Fibroblast of lung (primary cell): Measurements from ENCODE around the gene TMEM209. TPM values are rescaled to one million over a fixed set of nuclear protein-coding genes. Genes with fewer than 3 reads are reported as not detected.
A peak's percentile ranks its signal among the peaks of the same experiment; 100 is the strongest.

Experiments
- DNase-seq, 2 donors: peaks; one replicate each; pipeline versions ENCODE4 v3.0.0 to v3.0.0-alpha.2; 2010; ENCODE audit warnings: low read depth in 2 of 2
- H2AFZ ChIP-seq: 2 replicates; pipeline ENCODE4 v1.5.1; 2012; ENCODE audit warnings: low read length, control low read depth, inconsistent platforms
- H3K27ac ChIP-seq: 2 replicates; pipeline ENCODE4 v1.5.1; 2011; ENCODE audit warnings: low read length, control low read depth; ENCODE audit not compliant: insufficient read depth
- H3K27me3 ChIP-seq: 2 replicates; pipeline ENCODE4 v1.5.1; 2011; ENCODE audit warnings: mild to moderate bottlenecking, low read length; ENCODE audit not compliant: control insufficient read depth, insufficient read depth
- H3K36me3 ChIP-seq: 2 replicates; pipeline ENCODE4 v1.5.1; 2011; ENCODE audit warnings: low read length; ENCODE audit not compliant: control insufficient read depth, insufficient read depth
- H3K4me1 ChIP-seq: 2 replicates; pipeline ENCODE4 v1.5.1; 2011; ENCODE audit warnings: low read length; ENCODE audit not compliant: control insufficient read depth, insufficient read depth; ENCODE audit errors: extremely low read depth
- H3K4me2 ChIP-seq: 2 replicates; pipeline ENCODE4 v1.5.1; 2011; ENCODE audit warnings: low read length, control low read depth; ENCODE audit not compliant: insufficient read depth; ENCODE audit errors: extremely low read depth
- H3K4me3 ChIP-seq, 4 experiments: fragments of 200-600 bp in 1 of 4; sonication (generic) in 1 of 4; replicated peaks in 1 of 4; 2 replicates each; pipeline ENCODE4 v1.5.1; 2011 to 2016; ENCODE audit warnings: low read length in 4 of 4, low read depth in 3 of 4, mild to moderate bottlenecking in 3 of 4, control low read depth in 2 of 4, inconsistent platforms in 1 of 4, mixed read lengths in 1 of 4; ENCODE audit not compliant: insufficient read depth in 1 of 4; ENCODE audit errors: control extremely low read depth in 1 of 4
- H3K79me2 ChIP-seq: 2 replicates; pipeline ENCODE4 v1.5.1; 2012; ENCODE audit warnings: mild to moderate bottlenecking, low read length, inconsistent platforms; ENCODE audit not compliant: control insufficient read depth, insufficient read depth
- H3K9ac ChIP-seq: 2 replicates; pipeline ENCODE4 v1.5.1; 2011; ENCODE audit warnings: mild to moderate bottlenecking, low read length, control low read depth; ENCODE audit not compliant: insufficient read depth
- H3K9me3 ChIP-seq: 2 replicates; pipeline ENCODE4 v1.5.1; 2012; ENCODE audit warnings: low read depth, low read length; ENCODE audit not compliant: control insufficient read depth, insufficient read depth
- H4K20me1 ChIP-seq: 2 replicates; pipeline ENCODE4 v1.5.1; 2011; ENCODE audit warnings: low read length; ENCODE audit not compliant: control insufficient read depth, insufficient read depth; ENCODE audit errors: extremely low read depth
- EZH2 ChIP-seq: IDR thresholded peaks from 2 replicates; pipeline ENCODE4 v1.5.1; 2012; ENCODE audit warnings: low read length, control low read depth, mild to moderate bottlenecking; ENCODE audit errors: missing control alignments
- polyA plus RNA-seq, 2 donors: library from polyadenylated mRNA; depleted of rRNA in 1 of 2; stranded (reverse) in 1 of 2; unstranded in 1 of 2; fragments of >200 nt; gene quantifications; 2 replicates each; pipeline ENCODE4 v1.2.1, GENCODE V29; 2011 to 2012; ENCODE audit warnings: missing spikeins in 1 of 2
- total RNA-seq: library from RNA; depleted of rRNA; stranded (reverse); fragments of >200 nt; gene quantifications from 2 replicates; pipeline ENCODE4 v1.2.1, GENCODE V29; 2014
- TF ChIP-seq, protein P1 (sequence below), 2 donors: IDR thresholded peaks in 1 of 2; conservative IDR thresholded peaks in 1 of 2; 1 replicate in 1 of 2; 2 replicates in 1 of 2; pipeline ENCODE4 v1.5.1; 2011 to 2012; ENCODE audit warnings: low read length in 2 of 2, control low read depth in 1 of 2, inconsistent platforms in 1 of 2, low read depth in 1 of 2, mild to moderate bottlenecking in 1 of 2

TMEM209 gene
- total and polyA plus RNA-seq, 2 donors (not counting 1 experiment from before 2014, with no cell fraction given) = 9.7 to 15.1 TPM

- no peaks in the 10 kb centered on the region for H3K79me2 ChIP-seq
- TF ChIP-seq, protein P1, sequence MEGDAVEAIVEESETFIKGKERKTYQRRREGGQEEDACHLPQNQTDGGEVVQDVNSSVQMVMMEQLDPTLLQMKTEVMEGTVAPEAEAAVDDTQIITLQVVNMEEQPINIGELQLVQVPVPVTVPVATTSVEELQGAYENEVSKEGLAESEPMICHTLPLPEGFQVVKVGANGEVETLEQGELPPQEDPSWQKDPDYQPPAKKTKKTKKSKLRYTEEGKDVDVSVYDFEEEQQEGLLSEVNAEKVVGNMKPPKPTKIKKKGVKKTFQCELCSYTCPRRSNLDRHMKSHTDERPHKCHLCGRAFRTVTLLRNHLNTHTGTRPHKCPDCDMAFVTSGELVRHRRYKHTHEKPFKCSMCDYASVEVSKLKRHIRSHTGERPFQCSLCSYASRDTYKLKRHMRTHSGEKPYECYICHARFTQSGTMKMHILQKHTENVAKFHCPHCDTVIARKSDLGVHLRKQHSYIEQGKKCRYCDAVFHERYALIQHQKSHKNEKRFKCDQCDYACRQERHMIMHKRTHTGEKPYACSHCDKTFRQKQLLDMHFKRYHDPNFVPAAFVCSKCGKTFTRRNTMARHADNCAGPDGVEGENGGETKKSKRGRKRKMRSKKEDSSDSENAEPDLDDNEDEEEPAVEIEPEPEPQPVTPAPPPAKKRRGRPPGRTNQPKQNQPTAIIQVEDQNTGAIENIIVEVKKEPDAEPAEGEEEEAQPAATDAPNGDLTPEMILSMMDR (conservative IDR thresholded peaks at IDR 0.05 in 1 of 2, IDR thresholded peaks at IDR 0.05 in 1 of 2; ENCODE audit: low read depth in 1 of 2, low read length in 2 of 2) = no peak
- TF ChIP-seq EZH2 = no peak
- H3K27me3 ChIP-seq = no peaks in the 10 kb centered on the region
- H3K27ac ChIP-seq = no peak overlapping the region
- H3K9me3 ChIP-seq = no peaks in the 10 kb centered on the region
- H3K4me3 ChIP-seq = no peak overlapping the region
- DNase-seq = no peak
- no peak overlapping the region for H3K4me2 ChIP-seq
- no peaks in the 10 kb centered on the region for H4K20me1 ChIP-seq
- H3K4me1 ChIP-seq = no peaks in the 10 kb centered on the region
- no peaks in the 10 kb centered on the region for H3K36me3 ChIP-seq
- no peak overlapping the region for H3K9ac ChIP-seq
- no peak overlapping the region for H2AFZ ChIP-seq
These were observed 51.8 kb downstream of the TMEM209 start for GRCh38 chr7:130153211-130153908.

DNA sequence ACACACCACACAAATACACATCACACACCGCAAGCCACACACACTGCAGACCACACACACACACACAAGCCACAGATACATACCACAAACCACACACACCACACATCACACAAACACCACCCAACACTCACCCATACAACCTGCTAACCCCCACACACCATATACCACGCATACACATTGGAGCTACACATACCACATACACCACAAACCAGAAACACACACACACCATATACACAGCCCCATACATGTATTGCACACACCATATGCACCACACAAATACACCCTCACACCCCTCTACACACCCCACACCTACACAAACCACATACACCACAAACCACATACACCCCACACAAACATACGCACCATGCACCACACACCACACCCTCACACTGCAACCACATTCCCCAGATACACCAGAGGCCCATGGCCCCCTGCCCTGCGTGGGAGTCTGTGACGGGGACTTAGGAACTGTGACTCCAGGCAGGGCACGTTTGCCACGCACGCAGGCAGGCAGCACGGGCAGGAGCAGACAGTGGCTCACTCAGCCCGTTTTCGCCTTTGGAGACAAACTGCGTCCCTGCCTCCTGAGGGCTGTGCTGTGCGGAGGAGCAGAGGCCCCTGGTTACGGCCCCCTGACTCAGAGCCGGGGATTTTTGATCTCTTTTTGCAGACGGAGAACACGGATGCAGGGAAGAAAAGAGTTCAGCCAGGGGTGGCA, 52.6 kb downstream of the TMEM209 start:
- Histone ChIP-seq H3K27ac (no peak overlapping the region), H3K9me3 (no peaks in the 10 kb centered on the region), H3K4me2 (no peak overlapping the region), H3K4me3 (no peak overlapping the region), H2AFZ (no peak overlapping the region), H3K4me1 (no peaks in the 10 kb centered on the region), H3K36me3 (no peaks in the 10 kb centered on the region), H3K27me3 (no peaks in the 10 kb centered on the region), H4K20me1 (no peaks in the 10 kb centered on the region), H3K9ac (no peak overlapping the region), H3K79me2 (no peaks in the 10 kb centered on the region)
- peak in 1 of 2 donors; percentile 61 for DNase-seq
- TF ChIP-seq, protein P1 (conservative IDR thresholded peaks at IDR 0.05 in 1 of 2, IDR thresholded peaks at IDR 0.05 in 1 of 2; ENCODE audit: low read depth in 1 of 2, low read length in 2 of 2) = no peak
- no peak for TF ChIP-seq EZH2

- Histone ChIP-seq H3K36me3 (no peaks in the 10 kb centered on the region), H3K9ac (no peak overlapping the region), H3K79me2 (no peaks in the 10 kb centered on the region), H2AFZ (no peak overlapping the region), H3K4me3 (no peak overlapping the region), H4K20me1 (no peaks in the 10 kb centered on the region), H3K27ac (no peak overlapping the region), H3K9me3 (no peaks in the 10 kb centered on the region), H3K4me1 (no peaks in the 10 kb centered on the region), H3K4me2 (no peak overlapping the region), H3K27me3 (no peaks in the 10 kb centered on the region)
- peak; percentile 36 to 49 for DNase-seq
- TF ChIP-seq, protein P1 (conservative IDR thresholded peaks at IDR 0.05 in 1 of 2, IDR thresholded peaks at IDR 0.05 in 1 of 2; ENCODE audit: low read depth in 1 of 2, low read length in 2 of 2) = no peak
- TF ChIP-seq EZH2 = no peak
These were observed 53.4 kb downstream of the TMEM209 start for GRCh38 chr7:130151591-130152492.
